ENCODE measurements around the gene CERCAM.

GRCh38 chr9:128394379-128395168, 26.1 kb upstream of the CERCAM start:
- TF ChIP-seq EZH2 (IDR thresholded peaks at IDR 0.05; ENCODE audit: borderline replicate concordance, insufficient read depth, low read length, poor library complexity, severe bottlenecking): no peak
- TF ChIP-seq, protein P1, sequence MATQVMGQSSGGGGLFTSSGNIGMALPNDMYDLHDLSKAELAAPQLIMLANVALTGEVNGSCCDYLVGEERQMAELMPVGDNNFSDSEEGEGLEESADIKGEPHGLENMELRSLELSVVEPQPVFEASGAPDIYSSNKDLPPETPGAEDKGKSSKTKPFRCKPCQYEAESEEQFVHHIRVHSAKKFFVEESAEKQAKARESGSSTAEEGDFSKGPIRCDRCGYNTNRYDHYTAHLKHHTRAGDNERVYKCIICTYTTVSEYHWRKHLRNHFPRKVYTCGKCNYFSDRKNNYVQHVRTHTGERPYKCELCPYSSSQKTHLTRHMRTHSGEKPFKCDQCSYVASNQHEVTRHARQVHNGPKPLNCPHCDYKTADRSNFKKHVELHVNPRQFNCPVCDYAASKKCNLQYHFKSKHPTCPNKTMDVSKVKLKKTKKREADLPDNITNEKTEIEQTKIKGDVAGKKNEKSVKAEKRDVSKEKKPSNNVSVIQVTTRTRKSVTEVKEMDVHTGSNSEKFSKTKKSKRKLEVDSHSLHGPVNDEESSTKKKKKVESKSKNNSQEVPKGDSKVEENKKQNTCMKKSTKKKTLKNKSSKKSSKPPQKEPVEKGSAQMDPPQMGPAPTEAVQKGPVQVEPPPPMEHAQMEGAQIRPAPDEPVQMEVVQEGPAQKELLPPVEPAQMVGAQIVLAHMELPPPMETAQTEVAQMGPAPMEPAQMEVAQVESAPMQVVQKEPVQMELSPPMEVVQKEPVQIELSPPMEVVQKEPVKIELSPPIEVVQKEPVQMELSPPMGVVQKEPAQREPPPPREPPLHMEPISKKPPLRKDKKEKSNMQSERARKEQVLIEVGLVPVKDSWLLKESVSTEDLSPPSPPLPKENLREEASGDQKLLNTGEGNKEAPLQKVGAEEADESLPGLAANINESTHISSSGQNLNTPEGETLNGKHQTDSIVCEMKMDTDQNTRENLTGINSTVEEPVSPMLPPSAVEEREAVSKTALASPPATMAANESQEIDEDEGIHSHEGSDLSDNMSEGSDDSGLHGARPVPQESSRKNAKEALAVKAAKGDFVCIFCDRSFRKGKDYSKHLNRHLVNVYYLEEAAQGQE (IDR thresholded peaks at IDR 0.05; ENCODE audit: borderline replicate concordance): no peak
- TF ChIP-seq CTCF (IDR thresholded peaks at IDR 0.05; ENCODE audit: poor library complexity, severe bottlenecking): no peak
- TF ChIP-seq EP300 (conservative IDR thresholded peaks at IDR 0.05; ENCODE audit: poor library complexity, severe bottlenecking): no peak
- no peak for TF ChIP-seq SMC3 (conservative IDR thresholded peaks at IDR 0.05; ENCODE audit: poor library complexity)
- no peak for TF ChIP-seq RAD21 (conservative IDR thresholded peaks at IDR 0.05)
- TF ChIP-seq POLR2AphosphoS5 (IDR thresholded peaks at IDR 0.05): no peak
- TF ChIP-seq MXI1 (conservative IDR thresholded peaks at IDR 0.05; ENCODE audit: poor library complexity, severe bottlenecking): no peak
- no peak for TF ChIP-seq TAF1 (IDR thresholded peaks at IDR 0.05; ENCODE audit: low read depth)
